Measurements from ENCODE around the gene RAB23.
A peak's percentile ranks its signal among the peaks of the same experiment; 100 is the strongest.

RAB23 gene

DNA sequence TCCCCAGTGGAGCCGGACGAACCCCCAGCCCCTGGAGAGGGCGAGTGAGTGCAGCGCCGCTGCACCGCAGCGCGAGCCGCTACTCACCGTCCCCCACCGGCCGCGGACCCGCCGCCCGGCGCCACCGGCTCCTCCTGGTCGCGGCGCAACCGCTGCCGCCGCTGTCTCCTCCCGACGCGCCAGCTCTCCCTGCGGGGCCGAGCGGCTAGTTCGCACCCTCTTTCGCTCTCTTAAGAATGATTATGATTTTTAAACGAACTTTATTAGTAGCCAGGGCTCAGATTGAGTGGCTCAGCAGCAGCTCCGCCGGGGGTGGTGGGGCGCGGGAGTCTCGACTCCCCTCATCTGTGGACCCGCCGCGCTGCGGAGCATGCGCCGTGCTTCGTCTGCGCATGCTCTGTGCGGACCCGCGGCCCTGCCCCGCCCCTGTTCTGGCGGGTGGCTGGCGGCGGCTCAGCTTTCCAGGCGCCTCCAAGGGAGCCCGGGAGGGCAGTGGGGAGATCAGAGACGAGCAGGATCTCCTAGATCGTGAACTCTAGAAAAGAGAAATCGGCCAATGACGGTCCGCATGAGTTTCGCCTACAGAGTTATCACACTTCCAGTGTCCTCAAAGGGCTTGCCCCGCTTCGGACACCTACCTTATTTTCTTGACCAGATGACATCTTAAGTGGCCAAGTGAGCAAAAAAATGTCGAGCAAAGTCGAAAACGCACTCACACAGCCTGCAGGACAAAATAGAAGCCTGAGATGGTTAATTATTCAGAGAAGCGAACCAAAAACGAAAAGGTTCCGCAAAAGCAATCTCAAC lies at the start of gene RAB23:
RAB23 (minus strand) TSS at position 372 of the 807 bp plus-strand sequence. CDS start 11,927 bp downstream, outside the sequence.
- Histone ChIP-seq H3K4me3 (peak within 1 kb of the TSS; percentile 79 to 99 (median 97)), H3K27ac (peak within 1 kb of the TSS in 20 of 21 experiments; percentile 60 to 93 (median 81))

- H3K4me3 ChIP-seq, result no peak overlapping the region
- H3K27ac ChIP-seq, result no peak overlapping the region
These were observed 46.2 kb upstream of the RAB23 start for GRCh38 chr6:57268294-57268640.

DNA sequence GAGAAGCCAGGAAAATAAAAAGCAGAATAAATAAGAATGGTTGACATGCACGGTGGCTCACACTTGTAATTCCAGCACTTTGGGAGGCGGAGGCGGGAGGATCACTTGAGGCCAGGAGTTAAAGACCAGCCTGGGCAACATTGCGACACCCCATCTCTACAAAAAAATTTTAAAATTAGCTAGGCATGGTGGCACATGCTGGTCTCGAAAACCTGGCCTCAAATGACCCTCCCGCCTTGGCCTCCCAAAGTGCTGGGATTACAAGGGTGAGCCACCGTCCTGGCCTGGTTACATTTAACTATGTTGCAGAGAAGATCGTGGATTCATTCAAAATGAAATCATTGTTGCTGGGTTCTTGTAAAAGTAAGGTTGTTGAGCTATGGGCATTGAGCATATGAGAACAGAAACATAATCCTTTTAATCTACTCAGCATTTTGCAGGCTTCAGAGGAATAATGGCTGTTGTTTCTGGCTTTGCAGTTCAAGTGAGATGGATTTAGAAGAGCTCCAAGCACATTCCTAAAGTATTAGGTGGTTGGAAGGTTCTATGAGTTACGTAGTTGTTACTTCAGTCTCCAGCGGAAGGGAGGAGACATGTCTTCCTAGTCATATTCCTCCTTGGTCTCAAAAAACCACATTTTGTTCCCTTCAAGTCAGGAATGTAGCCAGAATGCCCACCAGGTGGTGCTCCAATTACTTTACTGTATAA lies 45.6 kb upstream of the RAB23 start:
- Histone ChIP-seq H3K4me3 (no peak overlapping the region), H3K27ac (peak overlapping the region in 2 of 21 experiments; percentile 29 to 33)

DNA sequence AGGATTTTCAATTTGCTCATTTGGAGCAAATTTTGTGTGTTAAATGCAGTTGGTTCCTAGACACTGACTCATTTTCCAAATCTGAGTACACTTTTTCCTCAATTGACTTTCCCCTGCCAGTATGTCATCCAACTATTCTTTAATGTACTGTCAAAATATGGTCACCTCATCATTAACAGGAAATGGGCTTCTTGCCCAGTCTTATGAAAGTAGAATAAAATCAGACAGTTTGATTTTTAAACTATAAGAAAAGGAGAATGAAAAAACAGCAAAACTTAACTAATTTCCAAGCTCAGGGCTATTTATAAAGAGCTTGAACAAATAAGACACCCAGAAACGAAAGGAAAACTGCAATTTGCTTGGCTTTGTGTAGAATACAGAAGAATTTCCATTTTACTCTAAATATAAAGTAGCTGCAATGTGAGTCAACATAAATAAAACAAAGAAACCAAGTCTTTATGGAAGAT lies 43.7 kb upstream of the RAB23 start:
- no peak overlapping the region for H3K4me3 ChIP-seq
- peak overlapping the region in 4 of 21 experiments; percentile 25 to 62 (median 54) for H3K27ac ChIP-seq

DNA sequence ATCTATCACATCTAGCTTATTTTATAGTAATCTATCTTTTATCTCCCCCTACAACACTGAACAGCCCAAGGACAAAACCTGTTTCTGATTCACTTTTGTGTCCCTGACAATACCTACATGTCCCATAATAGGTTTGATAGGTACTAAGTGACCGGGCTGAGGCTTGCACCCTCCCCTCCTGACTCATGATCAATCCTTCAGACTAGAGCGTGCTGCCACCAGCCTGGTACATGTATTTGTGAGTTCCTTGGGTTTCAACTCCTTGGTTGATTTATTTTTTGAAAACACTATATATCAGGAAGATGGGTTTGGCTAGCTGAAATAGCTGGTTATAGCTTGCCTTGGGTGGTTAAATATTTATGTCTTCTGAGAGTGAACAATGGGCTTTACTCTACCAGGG lies 41.6 kb upstream of the RAB23 start:
- H3K27ac ChIP-seq, result peak overlapping the region in 4 of 21 experiments; percentile 41 to 60 (median 46)

GRCh38 chr6:57262901-57263694 lies 41.0 kb upstream of the RAB23 start:
- Histone ChIP-seq H3K27ac (peak overlapping the region in 6 of 21 experiments; percentile 0 to 60 (median 43)), H3K4me3 (no peak overlapping the region)

More for the DNA sequence above, 41.6 kb upstream of the RAB23 start:
- H3K4me3 ChIP-seq, result no peak overlapping the region

DNA sequence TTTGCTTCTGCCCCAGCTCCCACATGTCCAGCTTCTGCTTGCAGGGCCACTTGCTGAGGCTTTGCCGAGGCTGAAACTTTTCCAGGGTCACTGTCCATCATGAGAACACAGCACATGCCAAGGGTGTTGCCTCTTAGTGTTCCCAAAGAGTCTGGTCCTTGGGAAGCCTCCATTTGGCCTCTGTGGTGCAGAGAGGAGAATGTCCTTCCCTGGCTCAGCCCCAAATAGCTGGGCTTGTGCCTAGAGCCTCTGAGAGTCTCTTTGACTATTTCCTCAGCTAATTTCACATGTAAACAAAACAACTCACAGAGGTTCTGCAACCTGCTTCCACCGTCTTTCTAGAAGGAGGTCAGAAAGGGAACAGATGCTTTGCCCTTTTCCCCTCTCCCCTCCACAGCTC lies 40.4 kb upstream of the RAB23 start:
- Histone ChIP-seq H3K27ac (peak overlapping the region in 6 of 21 experiments; percentile 0 to 68 (median 44)), H3K4me3 (no peak overlapping the region)

- peak overlapping the region in 7 of 21 experiments; percentile 0 to 68 (median 46) for H3K27ac ChIP-seq
- no peak overlapping the region for H3K4me3 ChIP-seq
These were observed 39.8 kb upstream of the RAB23 start for GRCh38 chr6:57261926-57262325.

GRCh38 chr6:57259064-57259463 lies 37.0 kb upstream of the RAB23 start:
- H3K4me3 ChIP-seq, result no peak overlapping the region
- peak overlapping the region in 2 of 21 experiments; percentile 63 to 69 for H3K27ac ChIP-seq

GRCh38 chr6:57257911-57258541 lies 35.9 kb upstream of the RAB23 start:
- peak overlapping the region in 17 of 21 experiments; percentile 14 to 81 (median 44) for H3K27ac ChIP-seq

DNA sequence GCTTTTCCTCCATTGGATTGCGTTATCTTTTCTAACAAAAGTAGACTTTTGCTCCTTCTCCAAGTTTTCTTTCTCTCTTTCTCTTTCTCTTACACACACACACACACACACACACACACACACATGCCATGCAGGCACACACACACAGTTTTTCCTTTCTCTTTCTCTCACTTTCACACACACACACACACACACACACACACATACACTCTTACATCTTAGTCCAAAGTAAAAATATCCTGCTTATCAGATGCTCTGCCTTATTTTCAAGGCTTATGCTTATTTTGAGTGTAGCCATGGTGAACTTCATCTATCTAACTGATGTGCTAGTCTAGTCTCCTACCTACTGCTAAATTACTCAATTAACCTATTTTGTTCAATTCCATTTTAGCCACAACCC lies 34.4 kb upstream of the RAB23 start:
- H3K27ac ChIP-seq, result no peak overlapping the region
- no peak overlapping the region for H3K4me3 ChIP-seq

More at GRCh38 chr6:57257911-57258541, 35.9 kb upstream of the RAB23 start:
- H3K4me3 ChIP-seq, result no peak overlapping the region

DNA sequence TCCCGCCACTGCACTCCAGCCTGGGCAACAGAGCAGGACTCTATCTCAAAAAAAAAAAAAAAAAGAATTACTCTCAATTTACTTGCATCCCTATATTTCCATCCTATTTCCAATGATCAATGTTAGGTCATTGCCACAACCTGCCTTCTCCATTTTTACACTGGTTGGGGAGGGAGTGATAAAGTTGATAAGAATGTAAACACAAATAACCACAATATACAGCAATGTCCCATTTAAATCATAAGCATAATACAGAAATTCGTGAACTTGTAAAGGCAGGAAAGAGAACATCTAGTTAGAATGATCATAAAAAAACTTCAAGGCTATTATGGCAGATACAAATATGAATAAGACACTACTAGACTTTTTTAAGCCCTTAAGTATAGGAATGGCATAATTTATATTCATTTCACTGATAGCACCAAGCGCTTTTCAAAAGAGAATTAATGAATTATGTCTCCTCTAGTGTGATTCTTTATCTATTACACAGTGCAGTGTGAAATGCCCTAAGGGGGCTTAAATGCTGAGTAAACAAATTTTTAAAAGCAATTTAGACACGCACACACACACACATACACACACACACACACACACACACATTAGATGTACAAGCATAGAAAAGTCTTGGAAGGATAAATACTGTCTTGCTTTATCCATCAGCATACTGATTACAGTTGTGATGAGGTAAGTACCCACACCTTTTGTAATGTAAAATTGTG lies 33.5 kb upstream of the RAB23 start:
- no peak overlapping the region for H3K27ac ChIP-seq

GRCh38 chr6:57254055-57254717 lies 32.1 kb upstream of the RAB23 start:
- no peak overlapping the region for H3K27ac ChIP-seq
- H3K4me3 ChIP-seq, result no peak overlapping the region

More for the DNA sequence above, 33.5 kb upstream of the RAB23 start:
- H3K4me3 ChIP-seq, result no peak overlapping the region

GRCh38 chr6:57252975-57253374 lies 30.9 kb upstream of the RAB23 start:
- no peak overlapping the region for H3K4me3 ChIP-seq
- H3K27ac ChIP-seq, result no peak overlapping the region

- Histone ChIP-seq H3K4me3 (no peak overlapping the region), H3K27ac (no peak overlapping the region)
These were observed 30.0 kb upstream of the RAB23 start for GRCh38 chr6:57252137-57252536.

GRCh38 chr6:57250348-57250747 lies 28.2 kb upstream of the RAB23 start:
- H3K27ac ChIP-seq, result no peak overlapping the region
- H3K4me3 ChIP-seq, result no peak overlapping the region

GRCh38 chr6:57248311-57248895 lies 26.3 kb upstream of the RAB23 start:
- Histone ChIP-seq H3K4me3 (no peak overlapping the region), H3K27ac (no peak overlapping the region)

DNA sequence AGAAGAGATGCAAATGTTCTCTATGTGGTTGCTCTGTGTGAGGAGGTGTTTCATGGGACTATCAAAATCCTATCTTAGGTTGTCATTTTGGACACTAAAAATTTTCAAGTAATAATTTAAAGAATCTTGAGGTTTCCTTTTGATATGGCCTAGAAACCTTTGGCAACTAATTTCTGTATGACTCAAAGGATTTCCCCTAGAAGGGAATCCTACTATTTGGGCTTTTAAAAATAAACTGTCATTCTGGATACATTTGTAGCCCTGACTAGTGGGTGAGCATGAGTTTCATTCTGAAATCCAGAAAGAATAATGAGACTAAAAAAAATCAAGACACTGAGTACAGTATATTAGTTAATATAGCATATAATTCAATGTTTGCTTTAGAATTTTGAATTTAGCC lies 25.5 kb upstream of the RAB23 start:
- Histone ChIP-seq H3K27ac (no peak overlapping the region), H3K4me3 (no peak overlapping the region)
